GOT3 (cell line): Measurements from ENCODE around the gene NFAT5.
"Not testable (repeated sequence)": the region's sequence is repeated elsewhere in the genome, so short reads cannot be mapped to it uniquely, and the experiment has no call there.

Experiments used
- DNase-seq: peaks from one replicate; lab custom pipeline; 2025; ENCODE audit warnings: mixed read lengths; lab: John Stamatoyannopoulos, UW

NFAT5 gene

GRCh38 chr16:69596801-69597200 is 31.0 kb downstream of the NFAT5 start:
- DNase-seq: no peak

- no peak for DNase-seq
Measured at GRCh38 chr16:69598045-69598444, 32.3 kb downstream of the NFAT5 start.

GRCh38 chr16:69599731-69600130 is 34.0 kb downstream of the NFAT5 start:
- DNase-seq: no peak

GRCh38 chr16:69600202-69600601 is 34.4 kb downstream of the NFAT5 start:
- DNase-seq: no peak

- no peak for DNase-seq
Measured at GRCh38 chr16:69601250-69601649, 35.5 kb downstream of the NFAT5 start.

- no peak for DNase-seq
Measured at GRCh38 chr16:69606985-69607384, 41.2 kb downstream of the NFAT5 start.

- no peak for DNase-seq
Measured at GRCh38 chr16:69607674-69608073, 41.9 kb downstream of the NFAT5 start.

- no peak for DNase-seq
Measured at GRCh38 chr16:69610356-69610755, 44.6 kb downstream of the NFAT5 start.

- no peak for DNase-seq
Measured at GRCh38 chr16:69611103-69611640, 45.4 kb downstream of the NFAT5 start.

GRCh38 chr16:69613378-69614154 is 47.8 kb downstream of the NFAT5 start:
- no peak for DNase-seq

GRCh38 chr16:69615528-69615927 is 49.8 kb downstream of the NFAT5 start:
- DNase-seq: no peak

GRCh38 chr16:69616082-69616481 is 50.3 kb downstream of the NFAT5 start:
- no peak for DNase-seq

GRCh38 chr16:69618307-69618706 is 52.5 kb downstream of the NFAT5 start:
- DNase-seq: no peak

GRCh38 chr16:69618721-69619120 is 53.0 kb downstream of the NFAT5 start:
- DNase-seq: no peak

- no peak for DNase-seq
Measured at GRCh38 chr16:69619514-69619913, 53.7 kb downstream of the NFAT5 start.

GRCh38 chr16:69620573-69620972 is 54.8 kb downstream of the NFAT5 start:
- DNase-seq: no peak

- DNase-seq: no peak
Measured at GRCh38 chr16:69621225-69621624, 55.5 kb downstream of the NFAT5 start.

GRCh38 chr16:69626256-69626655 is 60.5 kb downstream of the NFAT5 start:
- DNase-seq: no peak

GRCh38 chr16:69632828-69633227 is 67.1 kb downstream of the NFAT5 start:
- no peak for DNase-seq

GRCh38 chr16:69633375-69633774 is 67.6 kb downstream of the NFAT5 start:
- DNase-seq: no peak

- not testable (repeated sequence) for DNase-seq
Measured at GRCh38 chr16:69636563-69637146, 70.9 kb downstream of the NFAT5 start.

- not testable (repeated sequence) for DNase-seq
Measured at GRCh38 chr16:69637206-69637865, 71.6 kb downstream of the NFAT5 start.

GRCh38 chr16:69643997-69644396 is 78.2 kb downstream of the NFAT5 start:
- not testable (repeated sequence) for DNase-seq
